ENCODE results near the gene ACSBG1.

The ACSBG1 gene

DNA sequence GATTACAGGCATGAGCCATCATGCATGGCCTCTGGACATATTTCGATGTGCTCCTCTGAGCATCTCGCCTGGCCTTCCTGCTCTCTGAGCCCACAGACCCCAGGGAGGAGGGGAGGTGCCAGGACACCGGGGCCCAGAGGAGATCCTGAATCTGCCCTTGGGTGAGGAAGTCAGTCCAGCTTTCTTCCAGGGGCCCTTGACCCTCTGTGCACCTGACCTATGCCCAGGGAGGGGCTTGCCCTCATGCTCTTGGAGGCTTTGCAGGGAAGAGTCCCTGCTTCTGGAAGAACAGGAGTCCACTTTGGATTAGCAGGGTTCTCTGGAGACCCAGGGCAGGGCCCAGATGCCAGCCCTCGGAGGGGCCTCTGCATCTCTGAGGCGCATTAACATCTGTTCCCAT, 1.4 kb downstream of the ACSBG1 start:
- TF ChIP-seq CTCF (conservative IDR thresholded peaks at IDR 0.05): no peak
- TF ChIP-seq ZFX (IDR thresholded peaks at IDR 0.05): no peak
- no peak overlapping the region for H3K27ac ChIP-seq

GRCh38 chr15:78229431-78230406, 4.6 kb downstream of the ACSBG1 start:
- TF ChIP-seq CTCF (conservative IDR thresholded peaks at IDR 0.05) (no peak), ZFX (IDR thresholded peaks at IDR 0.05) (no peak)
- no peak overlapping the region for H3K27ac ChIP-seq

DNA sequence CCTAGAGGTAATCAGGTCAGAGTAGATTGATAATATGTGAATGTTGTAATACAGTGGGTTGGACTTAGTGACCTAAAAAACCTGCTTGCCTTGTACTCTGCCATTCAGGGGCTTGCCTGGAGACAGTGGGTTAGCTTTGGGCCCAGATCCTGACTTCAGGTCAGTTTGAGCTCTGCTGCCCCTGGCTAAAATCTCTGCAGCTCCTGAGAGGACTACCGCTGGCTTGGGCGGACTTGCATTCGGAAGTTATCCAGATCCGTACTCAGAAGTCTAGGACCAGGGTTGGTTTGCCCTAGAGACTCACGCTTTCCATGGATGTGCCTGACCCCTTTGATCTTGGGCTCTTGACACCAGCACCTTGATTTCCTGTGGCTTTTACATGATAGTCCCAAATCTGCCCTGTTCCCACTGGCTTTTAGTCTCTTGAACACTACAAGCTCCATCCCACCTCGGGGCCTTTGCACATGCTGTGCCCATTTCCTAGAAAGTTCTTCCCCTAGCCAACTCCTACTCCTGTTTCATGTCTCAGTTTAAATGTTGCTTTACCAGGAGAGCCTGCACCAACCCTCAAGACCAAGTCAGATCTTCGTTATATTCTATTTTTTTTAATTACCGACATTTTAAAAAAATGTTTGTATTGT, 5.9 kb downstream of the ACSBG1 start:
- no peak for TF ChIP-seq CTCF (conservative IDR thresholded peaks at IDR 0.05)
- no peak for TF ChIP-seq ZFX (IDR thresholded peaks at IDR 0.05)
- no peak overlapping the region for H3K27ac ChIP-seq

GRCh38 chr15:78225783-78226541, 8.4 kb downstream of the ACSBG1 start:
- no peak overlapping the region for H3K27ac ChIP-seq

DNA sequence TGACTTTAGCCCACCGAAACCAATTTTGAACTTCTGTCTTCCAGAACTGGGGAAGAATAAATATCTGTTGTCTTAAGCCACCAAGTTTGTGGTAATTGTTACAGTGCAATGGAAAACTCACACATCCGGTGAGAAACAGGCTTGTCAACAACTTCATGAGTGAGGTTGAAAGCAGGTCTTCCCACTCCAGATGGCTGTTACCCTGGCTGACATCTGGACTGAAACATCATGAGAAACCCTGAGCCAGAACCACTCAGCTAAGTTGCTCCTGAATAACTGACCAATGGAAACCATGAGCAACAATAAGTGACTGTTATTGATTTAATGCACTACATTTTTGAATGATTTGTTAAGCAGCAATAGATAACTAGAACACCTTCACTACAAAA, 10.3 kb downstream of the ACSBG1 start:
- TF ChIP-seq CTCF (conservative IDR thresholded peaks at IDR 0.05) (no peak), ZFX (IDR thresholded peaks at IDR 0.05) (no peak)
- H3K27ac ChIP-seq: no peak overlapping the region

More at GRCh38 chr15:78225783-78226541, 8.4 kb downstream of the ACSBG1 start:
- TF ChIP-seq CTCF (conservative IDR thresholded peaks at IDR 0.05) (no peak), ZFX (IDR thresholded peaks at IDR 0.05) (no peak)

DNA sequence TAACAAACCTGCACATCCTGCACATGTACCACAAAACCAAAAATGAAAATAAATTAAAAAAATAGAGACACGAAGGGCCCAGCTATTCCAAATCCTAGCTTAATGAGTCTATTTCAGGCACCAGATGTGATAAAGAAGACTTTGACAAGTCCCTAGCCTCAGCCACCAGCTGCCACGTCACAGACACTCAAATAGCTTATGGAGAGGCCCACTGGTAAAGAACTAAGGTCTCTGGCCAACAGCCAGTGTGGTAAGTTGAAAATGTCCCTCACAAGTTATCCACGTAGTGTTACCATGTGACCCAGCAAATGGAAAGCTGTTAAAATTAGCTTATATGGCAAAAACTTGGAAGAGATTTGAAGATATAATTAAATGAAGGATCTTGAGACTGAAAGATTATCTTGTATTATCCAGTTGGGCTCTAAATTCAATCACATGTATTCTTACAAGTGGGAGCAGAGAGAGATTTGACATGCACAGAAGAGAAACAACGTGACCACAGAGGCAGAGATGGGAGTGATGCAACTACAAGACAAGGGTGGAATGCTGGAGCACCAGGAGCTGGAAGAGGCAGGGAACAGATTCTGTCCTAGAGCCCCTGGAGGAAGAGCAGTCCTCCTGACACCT, 10.9 kb downstream of the ACSBG1 start:
- H3K27ac ChIP-seq: no peak overlapping the region
- no peak for TF ChIP-seq ZFX (IDR thresholded peaks at IDR 0.05)
- TF ChIP-seq CTCF (conservative IDR thresholded peaks at IDR 0.05): no peak
